Endothelial cell (in vitro differentiated cells): ENCODE results near the gene FAM237A. TPM values are rescaled to one million over a fixed set of nuclear protein-coding genes. Genes with fewer than 3 reads are reported as not detected.
A peak's percentile ranks its signal among the peaks of the same experiment; 100 is the strongest.

Experiments
- DNase-seq: peaks from one replicate; pipeline ENCODE4 v3.0.0; 2021; ENCODE audit warnings: low spot score
- H3K27ac Mint-ChIP-seq: one replicate; pipeline ENCODE4 v1.8.0; 2021; ENCODE audit warnings: mixed read lengths, inconsistent platforms; ENCODE audit not compliant: unreplicated experiment
- H3K27me3 Mint-ChIP-seq: one replicate; pipeline ENCODE4 v1.8.0; 2021; ENCODE audit warnings: mild to moderate bottlenecking, moderate library complexity, mixed read lengths, inconsistent platforms; ENCODE audit not compliant: unreplicated experiment
- H3K36me3 Mint-ChIP-seq: one replicate; pipeline ENCODE4 v1.8.0; 2021; ENCODE audit warnings: mild to moderate bottlenecking, low read depth, mixed read lengths, inconsistent platforms; ENCODE audit not compliant: unreplicated experiment
- H3K4me1 Mint-ChIP-seq: one replicate; pipeline ENCODE4 v1.8.0; 2021; ENCODE audit warnings: mild to moderate bottlenecking, mixed read lengths, inconsistent platforms; ENCODE audit not compliant: unreplicated experiment
- H3K4me3 Mint-ChIP-seq: one replicate; pipeline ENCODE4 v1.8.0; 2021; ENCODE audit warnings: mild to moderate bottlenecking, mixed read lengths, inconsistent platforms; ENCODE audit not compliant: unreplicated experiment
- H3K9me3 Mint-ChIP-seq: one replicate; pipeline ENCODE4 v1.8.0; 2021; ENCODE audit warnings: mixed read lengths, inconsistent platforms; ENCODE audit not compliant: unreplicated experiment
- CTCF ChIP-seq: fragments of 200-600 bp; sonication (generic); IDR thresholded peaks from one replicate; pipeline ENCODE4 v1.5.0; 2021; ENCODE audit warnings: antibody characterized with exemption; ENCODE audit not compliant: unreplicated experiment
- long read RNA-seq: library from polyadenylated mRNA; unstranded; transcript quantifications from one replicate; pipeline ENCODE4 v2.0.0, GENCODE V29; 2020; ENCODE audit not compliant: unreplicated experiment
- total RNA-seq: library from RNA; stranded (reverse); fragmentation: NEBNext Ultra II Directional; extraction: Animal tissue kit (Norgen Biotek cat#: 25700); gene quantifications from one replicate; pipeline ENCODE4 v1.2.1, GENCODE V29; 2021; ENCODE audit not compliant: unreplicated experiment

Gene FAM237A
- total RNA-seq = not detected
- long read RNA-seq = 0 reads

- TF ChIP-seq CTCF = no peak
- Mint-ChIP-seq H3K4me1 (peaks cover 2% of the 10 kb centered on the region), H3K9me3 (no peaks in the 10 kb centered on the region), H3K4me3 (peak within 1 kb of the TSS; percentile 77), H3K27ac (no peak within 1 kb of the TSS), H3K36me3 (no peaks in the 10 kb centered on the region), H3K27me3 (no peaks in the 10 kb centered on the region)
- DNase-seq = peak; percentile 75
These were observed at the start of gene FAM237A for GRCh38 chr2:206642075-206643025. Gene FAM237A (plus strand): TSS chr2:206642487. CDS start chr2:206644237, 1,750 bp downstream.

GRCh38 chr2:206597717-206598218 lies 44.5 kb upstream of the FAM237A start:
- TF ChIP-seq CTCF = no peak
- no peaks in the 10 kb centered on the region for H3K27me3 Mint-ChIP-seq
- no peak overlapping the region for H3K4me3 Mint-ChIP-seq
- no peaks in the 10 kb centered on the region for H3K9me3 Mint-ChIP-seq
- H3K36me3 Mint-ChIP-seq = no peaks in the 10 kb centered on the region
- no peaks in the 10 kb centered on the region for H3K4me1 Mint-ChIP-seq
- no peak overlapping the region for H3K27ac Mint-ChIP-seq
- no peak for DNase-seq

- Mint-ChIP-seq H3K27ac (no peak overlapping the region), H3K9me3 (no peaks in the 10 kb centered on the region), H3K36me3 (no peaks in the 10 kb centered on the region), H3K4me3 (no peak overlapping the region), H3K27me3 (no peaks in the 10 kb centered on the region), H3K4me1 (no peaks in the 10 kb centered on the region)
- DNase-seq = no peak
- TF ChIP-seq CTCF = no peak
These were observed 39.0 kb upstream of the FAM237A start for GRCh38 chr2:206603243-206603642.

GRCh38 chr2:206610451-206610850 lies 31.8 kb upstream of the FAM237A start:
- H3K27me3 Mint-ChIP-seq = no peaks in the 10 kb centered on the region
- H3K9me3 Mint-ChIP-seq = no peaks in the 10 kb centered on the region
- no peak overlapping the region for H3K4me3 Mint-ChIP-seq
- no peaks in the 10 kb centered on the region for H3K36me3 Mint-ChIP-seq
- no peak overlapping the region for H3K27ac Mint-ChIP-seq
- DNase-seq = no peak
- no peak for TF ChIP-seq CTCF
- no peaks in the 10 kb centered on the region for H3K4me1 Mint-ChIP-seq

- no peaks in the 10 kb centered on the region for H3K4me1 Mint-ChIP-seq
- H3K36me3 Mint-ChIP-seq = no peaks in the 10 kb centered on the region
- no peak for TF ChIP-seq CTCF
- no peak for DNase-seq
- no peak overlapping the region for H3K27ac Mint-ChIP-seq
- H3K27me3 Mint-ChIP-seq = no peaks in the 10 kb centered on the region
- H3K9me3 Mint-ChIP-seq = no peaks in the 10 kb centered on the region
- no peak overlapping the region for H3K4me3 Mint-ChIP-seq
These were observed 31.1 kb upstream of the FAM237A start for GRCh38 chr2:206611191-206611590.
